GM23248 (cell line): ENCODE results near the gene ERBB4.

Experiments
- EZH2 ChIP-seq: fragments of 200-600 bp; sonication (generic); IDR thresholded peaks from 2 replicates; pipeline ENCODE4 v1.6.1; 2018; ENCODE audit warnings: antibody characterized with exemption, mild to moderate bottlenecking; ENCODE audit not compliant: insufficient read depth, poor library complexity, severe bottlenecking
- EZH2phosphoT487 ChIP-seq: fragments of 200-600 bp; sonication (generic); IDR thresholded peaks from 2 replicates; pipeline ENCODE4 v1.6.1; 2018; ENCODE audit warnings: antibody characterized with exemption, moderate library complexity, mild to moderate bottlenecking, low read depth; ENCODE audit not compliant: insufficient read depth

- TF ChIP-seq EZH2phosphoT487 (no peak), EZH2 (no peak)
Observed at GRCh38 chr2:211454679-211455078, 1083.9 kb downstream of the ERBB4 start.
